TTC549 (cell line): ENCODE measurements around the gene CHD9.
"Not testable (repeated sequence)": the region's sequence is repeated elsewhere in the genome, so short reads cannot be mapped to it uniquely, and the experiment has no call there.

Source experiments
- FAIRE-seq: peaks from 2 replicates; lab custom pipeline; 2012; peaks lifted over from hg19 to GRCh38; lab: Jason Lieb, UNC

CHD9 gene

DNA sequence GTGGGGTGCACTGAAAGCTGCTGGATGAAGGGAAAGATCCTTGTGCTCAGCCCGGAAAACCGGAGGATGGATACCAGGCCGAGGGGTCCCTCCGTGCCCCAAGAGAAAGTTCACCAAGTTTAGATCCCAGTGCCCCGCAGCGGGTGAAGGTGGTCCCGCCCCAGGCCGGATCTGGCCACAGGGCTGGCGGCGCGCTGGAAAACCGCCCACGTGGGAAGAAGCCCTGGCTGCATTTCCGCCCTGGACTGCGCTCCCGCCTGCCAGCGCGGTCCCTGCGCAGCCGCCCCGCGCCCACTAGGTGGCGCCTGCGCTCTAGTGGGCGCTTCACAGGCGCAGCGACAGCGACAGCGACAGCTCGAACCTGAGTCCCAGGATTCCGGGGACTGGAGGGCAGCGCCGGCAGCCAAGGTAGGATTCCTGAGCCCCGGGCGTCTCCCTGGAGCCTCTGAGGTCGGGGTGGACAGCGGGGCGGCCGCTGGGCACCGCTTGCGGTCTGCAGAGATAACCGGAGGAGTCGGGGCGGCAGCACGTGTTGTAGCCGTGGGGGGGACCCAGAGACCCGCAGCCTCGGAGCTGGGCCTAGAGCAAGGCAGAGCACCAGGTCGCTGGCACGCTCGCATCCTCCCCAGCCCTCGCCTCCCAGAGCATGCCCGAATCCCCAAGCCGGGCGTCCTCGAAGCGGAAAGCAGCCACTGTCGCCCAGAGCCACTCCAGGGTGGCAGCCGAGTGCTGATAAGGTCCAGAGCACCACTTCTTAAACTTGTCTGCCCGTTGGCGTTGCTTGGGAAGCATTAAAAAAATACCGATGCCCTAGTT lies at the start of gene CHD9:
Gene CHD9, plus strand, starts transcription at position 322 of the 816 bp plus-strand sequence. CDS start 101,099 bp downstream, outside the sequence.
- no peak for FAIRE-seq

DNA sequence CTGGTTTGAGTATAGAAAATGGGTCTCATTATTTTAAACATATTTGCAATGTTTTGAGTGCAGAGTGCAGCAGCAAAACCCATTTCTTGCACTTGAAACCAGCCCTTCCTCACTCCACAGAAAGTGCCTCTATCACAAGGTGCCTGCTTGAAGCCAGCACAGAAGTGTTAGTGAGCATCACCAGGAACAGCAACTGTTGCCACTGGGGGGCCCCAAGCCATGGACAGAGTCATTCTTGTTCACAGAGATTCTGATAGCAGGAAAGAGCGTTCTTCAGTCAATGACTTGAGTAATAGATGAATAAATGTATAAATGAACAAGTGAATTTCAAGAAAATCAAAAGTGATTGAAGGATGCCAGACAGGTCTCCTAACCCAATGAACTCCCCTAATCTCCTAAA lies 47.7 kb upstream of the CHD9 start:
- FAIRE-seq, result no peak

DNA sequence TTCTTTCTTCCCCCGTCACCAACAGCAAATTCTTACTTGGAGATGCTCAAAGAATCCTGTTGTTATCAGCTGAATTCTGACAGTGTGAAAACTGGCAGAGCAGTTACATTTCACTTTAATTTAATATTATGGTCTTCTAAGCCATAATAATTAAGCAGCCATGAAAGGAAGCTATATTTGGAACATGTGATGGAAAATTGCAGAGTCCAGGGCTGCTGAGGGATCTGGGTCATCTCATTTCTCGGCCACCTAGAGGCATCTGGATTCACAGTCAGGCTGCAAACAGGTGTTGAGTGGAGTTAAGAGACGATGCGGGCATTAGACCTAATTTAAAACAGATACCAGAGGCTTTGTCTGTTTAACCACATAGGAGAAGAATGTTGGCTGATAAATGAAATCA lies 40.5 kb upstream of the CHD9 start:
- FAIRE-seq, result no peak

DNA sequence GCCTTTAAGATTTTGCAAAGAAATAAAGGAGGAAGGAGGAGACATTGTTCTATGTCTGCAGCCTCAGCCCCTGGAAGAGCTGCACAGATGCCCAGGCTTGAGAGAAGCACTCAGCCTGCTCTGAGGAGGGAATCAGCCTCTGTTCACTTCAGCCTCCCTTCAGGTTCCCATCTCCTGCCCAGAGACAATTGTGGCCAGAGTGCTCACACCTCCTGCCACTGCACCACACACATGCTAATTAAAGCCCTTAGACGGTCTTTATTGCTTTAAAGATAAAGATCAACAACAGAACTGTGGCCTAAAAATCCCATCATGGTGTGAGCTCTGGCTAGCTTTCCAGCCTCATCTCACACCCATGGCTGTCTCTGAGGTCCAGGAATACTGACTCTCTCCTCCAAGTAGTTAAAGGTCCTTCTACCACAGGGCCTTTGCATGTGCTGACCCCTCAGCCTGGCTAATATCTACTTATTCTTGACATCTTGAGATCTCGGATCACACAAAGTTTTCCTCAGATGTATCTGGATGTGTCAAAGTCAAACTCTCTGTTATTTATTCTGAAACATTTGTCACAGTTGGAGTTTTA lies 35.9 kb upstream of the CHD9 start:
- no peak for FAIRE-seq

DNA sequence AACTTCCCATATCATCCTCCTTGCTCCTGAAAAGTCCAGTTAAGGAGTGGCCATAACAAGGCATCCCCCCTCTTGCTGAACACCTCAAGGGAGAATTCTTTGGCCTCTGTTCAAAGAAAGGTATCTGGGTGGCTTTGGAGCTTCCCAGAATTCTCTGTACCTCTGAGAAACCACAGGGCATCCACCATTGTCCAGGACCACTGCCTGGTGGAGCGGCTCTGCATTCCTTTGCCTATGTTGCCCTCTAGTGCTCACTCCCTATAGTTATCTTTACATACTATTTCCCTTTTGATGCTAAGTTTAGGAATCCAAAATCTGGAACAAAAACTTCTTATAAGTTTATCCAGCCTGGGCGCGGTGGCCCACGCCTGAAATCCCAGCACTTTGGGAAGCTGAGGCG lies 32.4 kb upstream of the CHD9 start:
- no peak for FAIRE-seq

- no peak for FAIRE-seq
Observed at GRCh38 chr16:53024045-53024444, 30.7 kb upstream of the CHD9 start.

DNA sequence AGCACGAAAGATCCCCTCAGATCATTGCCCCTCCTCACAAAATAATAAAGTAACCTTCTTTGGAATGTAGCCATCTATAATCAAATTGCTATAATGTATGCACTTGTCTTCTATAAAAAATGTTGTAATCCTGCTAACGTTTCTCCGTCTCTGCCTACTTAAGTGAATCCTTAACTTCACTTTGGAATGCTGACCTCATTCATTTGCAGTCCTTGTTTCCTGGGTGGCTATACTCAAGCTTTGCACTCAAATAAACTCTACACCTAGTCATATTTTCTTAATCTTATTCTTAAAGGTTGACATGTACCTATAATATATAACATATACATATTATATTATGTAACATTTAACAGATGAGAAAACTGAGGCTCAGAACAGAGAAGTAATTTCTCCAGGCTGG lies 24.8 kb upstream of the CHD9 start:
- FAIRE-seq, result no peak

- no peak for FAIRE-seq
Observed at GRCh38 chr16:53031323-53031942, 23.4 kb upstream of the CHD9 start.

- no peak for FAIRE-seq
Observed at GRCh38 chr16:53034306-53034705, 20.5 kb upstream of the CHD9 start.

DNA sequence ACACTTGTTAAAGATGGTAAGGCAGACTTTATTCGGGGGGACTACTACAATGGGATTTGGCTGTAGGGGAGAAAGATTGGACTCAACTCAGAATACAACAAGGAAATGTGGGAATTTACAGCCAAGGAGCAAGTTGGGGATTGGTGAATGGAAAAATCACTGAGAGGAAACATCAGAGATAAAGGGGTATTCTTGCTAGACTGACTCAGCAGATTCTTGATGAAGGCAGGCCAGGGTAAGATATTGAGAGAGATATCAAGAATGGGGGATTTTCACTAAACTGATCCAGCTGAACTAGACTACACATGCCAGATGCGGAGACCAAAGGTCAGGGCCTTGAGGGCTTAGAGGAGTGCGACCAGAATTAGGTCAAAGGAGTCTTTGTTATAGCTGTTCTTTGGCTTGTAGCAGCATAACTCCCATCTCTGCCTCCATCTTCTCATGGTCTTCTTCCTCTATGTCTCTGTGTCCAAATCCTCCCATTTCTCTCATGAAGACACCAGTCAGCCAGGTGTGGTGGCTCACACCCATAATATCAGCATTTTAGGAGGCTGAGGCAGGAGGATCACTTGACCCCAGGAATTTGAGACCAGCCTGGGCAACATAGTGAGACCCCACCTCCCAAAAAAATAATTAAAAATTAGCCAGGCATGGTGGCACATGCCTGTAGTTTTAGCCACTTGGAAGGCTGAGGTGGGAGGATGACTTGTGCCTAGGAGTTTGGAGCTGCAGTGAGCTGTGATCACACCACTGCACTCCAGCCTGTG lies 19.4 kb upstream of the CHD9 start:
- FAIRE-seq, result no peak

GRCh38 chr16:53036066-53036465 lies 18.7 kb upstream of the CHD9 start:
- FAIRE-seq, result no peak

DNA sequence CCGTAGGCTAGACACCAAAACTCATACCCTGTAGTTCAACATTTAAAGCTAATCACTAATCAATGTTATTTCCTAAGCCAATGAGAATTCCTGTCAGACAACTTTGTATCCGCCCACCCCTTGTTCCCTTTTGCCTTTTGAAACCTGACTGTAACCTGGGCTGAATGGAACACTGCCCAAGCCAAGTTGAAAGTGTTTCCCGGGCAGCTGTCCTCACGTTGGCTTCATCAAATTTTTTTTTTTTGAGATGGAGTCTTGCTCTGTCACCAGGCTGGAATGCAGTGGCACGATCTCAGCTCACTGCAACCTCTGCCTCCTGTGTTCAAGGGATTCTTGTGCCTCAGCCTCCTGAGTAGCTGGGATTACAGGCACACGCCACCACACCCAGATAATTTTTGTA lies 18.1 kb upstream of the CHD9 start:
- not testable (repeated sequence) for FAIRE-seq

- FAIRE-seq, result no peak
Observed at GRCh38 chr16:53040788-53041187, 14.0 kb upstream of the CHD9 start.

DNA sequence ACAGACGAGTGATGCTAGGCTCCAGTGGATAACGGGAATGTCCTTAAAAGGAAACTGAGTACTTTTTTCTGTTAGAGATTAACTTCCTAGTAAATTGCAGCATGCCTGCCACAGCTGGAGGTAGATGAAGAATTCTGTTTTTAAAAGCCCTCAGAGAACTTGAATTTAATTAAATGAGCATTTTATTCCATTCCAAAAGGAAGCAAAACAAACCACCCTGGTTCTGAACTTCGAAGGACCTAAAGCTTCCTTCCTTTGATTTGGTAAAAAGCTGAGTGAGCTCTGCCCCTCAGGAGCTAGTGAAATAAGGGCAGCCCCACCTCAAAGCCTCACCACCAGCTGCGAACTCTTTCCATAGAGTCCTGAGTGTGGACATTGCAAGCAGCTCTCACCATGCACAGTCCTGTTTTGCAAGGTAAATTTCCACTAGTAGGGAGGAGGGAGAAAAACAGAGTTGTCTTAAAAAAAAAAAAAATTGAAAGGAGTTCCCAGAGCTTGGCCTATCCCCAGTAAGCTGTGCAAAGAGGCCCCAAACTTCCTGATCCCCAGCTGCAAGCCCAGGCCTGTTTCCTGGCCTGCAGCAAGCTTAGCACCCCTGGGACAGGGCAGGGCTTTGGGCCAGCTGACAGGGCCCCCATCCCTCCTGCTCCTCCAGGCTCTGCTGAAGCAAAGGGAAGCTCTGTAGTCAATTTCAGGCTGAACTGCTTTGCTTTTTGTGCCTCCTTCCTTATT lies 13.3 kb upstream of the CHD9 start:
- FAIRE-seq, result no peak

GRCh38 chr16:53042235-53042701 lies 12.5 kb upstream of the CHD9 start:
- FAIRE-seq, result no peak

DNA sequence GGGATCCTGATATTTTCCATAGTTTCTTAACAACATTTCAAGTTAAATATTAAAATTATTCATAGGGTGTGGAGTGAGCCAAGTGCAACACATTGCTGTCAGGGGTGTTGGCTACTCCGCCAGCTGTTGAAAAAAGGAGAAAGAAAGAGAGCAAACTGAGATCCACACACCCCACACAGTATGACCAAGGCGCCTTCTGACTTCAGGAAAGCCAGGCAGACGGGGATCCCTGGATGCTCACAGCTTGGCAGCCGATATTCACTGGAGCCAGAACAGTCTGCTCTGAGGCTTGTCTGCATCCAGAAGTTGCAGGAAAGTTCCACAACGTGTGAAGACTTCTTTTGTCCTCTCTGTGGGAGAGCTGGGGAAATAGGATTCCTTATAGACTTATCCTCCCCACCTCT lies 11.4 kb upstream of the CHD9 start:
- FAIRE-seq, result no peak

- no peak for FAIRE-seq
Observed at GRCh38 chr16:53043986-53044601, 10.7 kb upstream of the CHD9 start.

GRCh38 chr16:53045341-53046220 lies 9.2 kb upstream of the CHD9 start:
- no peak for FAIRE-seq

GRCh38 chr16:53047515-53047914 lies 7.3 kb upstream of the CHD9 start:
- not testable (repeated sequence) for FAIRE-seq

DNA sequence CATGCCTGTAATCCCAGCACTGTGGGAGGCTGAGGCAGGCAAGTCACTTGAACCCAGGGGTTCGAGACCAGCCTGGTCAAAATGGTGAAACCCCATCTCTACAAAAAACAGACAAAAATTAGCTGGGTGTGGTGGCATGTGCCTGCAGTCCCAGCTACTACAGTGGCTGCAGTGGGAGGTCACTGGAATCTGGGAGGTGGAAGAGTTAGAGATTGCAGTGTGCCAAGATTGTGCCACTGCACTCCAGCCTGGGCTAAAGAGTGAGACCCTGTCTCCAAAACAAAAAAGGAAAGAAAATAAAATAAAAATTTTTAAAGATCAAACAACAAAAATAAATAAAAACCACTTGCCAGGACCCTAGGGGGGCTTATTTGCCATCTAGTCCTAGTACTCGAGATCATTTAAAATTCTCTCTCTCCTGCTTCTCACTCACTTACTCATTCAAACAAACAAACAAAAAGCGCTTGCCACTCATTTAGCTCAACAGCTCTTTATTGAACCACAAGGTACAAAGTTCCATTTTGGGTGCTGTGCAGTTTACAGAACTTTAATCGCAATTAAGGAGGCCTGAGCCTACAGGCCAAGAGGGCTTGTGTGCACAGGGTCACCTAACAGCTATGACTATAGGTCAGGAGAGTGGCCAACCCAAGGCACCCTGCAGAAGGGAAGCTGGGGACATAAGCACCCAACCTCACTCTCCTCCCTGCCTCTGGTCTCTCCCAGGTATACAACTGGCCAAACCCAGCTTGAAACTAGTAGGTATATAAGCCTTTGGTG lies 6.5 kb upstream of the CHD9 start:
- FAIRE-seq, result no peak
